T-helper 1 cell treated with Interleukin-12 subunit alpha and Interleukin-12 subunit beta and Interleukin-4 antibody, amounts not matched to agents 30 μg/mL and 1 μg/mL, for 36 hours (primary cell): ENCODE measurements around the gene OTOP3.

Source experiments
- H3K27ac Mint-ChIP-seq: one replicate; pipeline ENCODE4 v1.8.0; 2021; ENCODE audit warnings: mild to moderate bottlenecking, mixed read lengths
- H3K27me3 Mint-ChIP-seq: one replicate; pipeline ENCODE4 v1.8.0; 2021; ENCODE audit warnings: low read depth, mixed read lengths
- H3K36me3 Mint-ChIP-seq: one replicate; pipeline ENCODE4 v1.8.0; 2021; ENCODE audit warnings: low read depth, mixed read lengths
- H3K4me1 Mint-ChIP-seq: one replicate; pipeline ENCODE4 v1.8.0; 2021; ENCODE audit warnings: low read depth, mixed read lengths
- H3K4me3 Mint-ChIP-seq: one replicate; pipeline ENCODE4 v1.8.0; 2021; ENCODE audit warnings: mild to moderate bottlenecking, moderate library complexity, mixed read lengths
- H3K9me3 Mint-ChIP-seq: one replicate; pipeline ENCODE4 v1.8.0; 2021; ENCODE audit warnings: mixed read lengths

The OTOP3 gene

DNA sequence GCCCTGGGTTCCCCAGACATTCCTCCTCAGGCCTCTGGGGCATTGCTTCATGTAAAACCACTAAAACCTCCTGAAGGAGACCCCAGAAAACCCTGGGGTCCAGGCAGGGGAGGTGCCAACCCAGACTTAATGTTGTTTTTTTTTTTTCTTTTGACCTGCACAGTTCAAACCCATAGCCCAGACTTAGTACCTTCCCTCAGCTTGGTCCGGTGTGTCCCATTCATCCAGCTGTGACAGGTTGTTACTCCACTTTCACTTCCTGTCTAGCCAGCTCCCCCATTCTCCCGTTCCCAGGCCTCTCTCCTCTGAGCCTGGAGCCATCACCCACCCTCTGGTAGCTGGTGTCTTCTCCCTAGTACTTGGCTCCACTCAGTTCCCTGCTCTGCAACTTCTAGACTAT lies 56.5 kb downstream of the OTOP3 start:
- Mint-ChIP-seq H3K27me3 (peaks cover 29% of the 10 kb centered on the region), H3K4me1 (peaks cover 10% of the 10 kb centered on the region), H3K27ac (no peak overlapping the region), H3K36me3 (no peaks in the 10 kb centered on the region), H3K9me3 (no peaks in the 10 kb centered on the region), H3K4me3 (no peak overlapping the region)

DNA sequence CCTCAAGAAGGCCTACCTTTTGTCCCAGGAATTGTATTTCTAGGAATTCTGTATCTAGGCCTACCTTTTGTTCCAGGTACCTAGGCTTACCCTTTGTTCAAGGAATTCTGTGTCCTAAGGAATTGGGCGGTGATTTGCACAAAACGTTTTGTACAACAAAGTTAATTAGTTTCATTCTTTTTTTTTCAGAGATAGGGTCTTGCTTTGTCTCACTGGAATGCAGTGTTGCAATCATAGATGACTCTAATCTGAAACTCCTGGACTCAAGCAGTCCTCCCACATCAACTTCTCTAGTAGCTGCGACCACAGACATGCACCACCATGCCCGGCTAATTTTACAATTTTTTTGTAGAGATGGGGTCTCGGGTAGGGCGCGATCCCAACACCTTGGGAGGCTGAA lies 58.7 kb downstream of the OTOP3 start:
- Mint-ChIP-seq H3K4me3 (no peak overlapping the region), H3K4me1 (peaks cover 4% of the 10 kb centered on the region), H3K27me3 (peaks cover 16% of the 10 kb centered on the region), H3K27ac (no peak overlapping the region), H3K9me3 (no peaks in the 10 kb centered on the region), H3K36me3 (no peaks in the 10 kb centered on the region)

DNA sequence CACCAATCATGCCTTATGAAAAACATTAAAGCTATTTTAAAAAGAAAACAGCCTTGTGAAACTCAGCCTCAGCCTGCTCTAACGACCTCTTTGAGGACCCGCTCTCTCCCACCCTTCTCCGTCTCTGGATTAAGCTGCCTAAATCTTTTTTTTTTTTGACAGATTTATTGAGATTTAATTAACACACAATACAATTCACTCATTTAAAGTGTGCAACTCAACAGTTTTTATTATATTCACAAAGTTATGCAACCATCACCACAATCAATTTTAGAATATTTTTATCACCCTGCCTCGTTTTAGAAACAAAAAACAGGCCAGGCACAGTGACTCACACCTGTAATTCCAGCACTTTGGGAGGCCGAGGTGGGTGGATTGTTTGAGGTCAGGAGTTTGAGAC lies 60.1 kb downstream of the OTOP3 start:
- Mint-ChIP-seq H3K27me3 (peaks cover 10% of the 10 kb centered on the region), H3K4me3 (no peak overlapping the region), H3K9me3 (no peaks in the 10 kb centered on the region), H3K27ac (no peak overlapping the region), H3K36me3 (no peaks in the 10 kb centered on the region), H3K4me1 (peaks cover 4% of the 10 kb centered on the region)

DNA sequence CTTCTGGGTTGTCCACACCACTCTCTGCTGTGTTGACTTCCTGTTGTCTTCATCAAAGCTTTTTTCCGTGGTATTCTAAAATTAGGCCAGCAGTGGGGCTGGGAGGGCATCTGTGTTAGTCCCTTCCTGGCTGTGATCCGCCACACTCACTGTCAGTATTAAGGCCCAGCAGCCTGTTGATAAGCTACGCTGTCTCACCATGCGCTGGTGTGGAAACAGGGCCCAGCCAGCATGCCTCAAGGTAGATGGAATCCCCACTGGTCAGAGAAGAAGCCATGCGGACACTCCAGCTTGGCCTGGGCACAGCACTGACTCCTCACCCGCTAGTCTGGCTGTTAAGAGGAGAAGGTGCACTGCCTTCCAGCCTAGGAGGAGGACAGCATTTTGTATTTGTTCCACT lies 63.1 kb downstream of the OTOP3 start:
- Mint-ChIP-seq H3K4me3 (no peak overlapping the region), H3K4me1 (peaks cover 4% of the 10 kb centered on the region), H3K9me3 (no peaks in the 10 kb centered on the region), H3K36me3 (no peaks in the 10 kb centered on the region), H3K27me3 (no peaks in the 10 kb centered on the region), H3K27ac (no peak overlapping the region)

DNA sequence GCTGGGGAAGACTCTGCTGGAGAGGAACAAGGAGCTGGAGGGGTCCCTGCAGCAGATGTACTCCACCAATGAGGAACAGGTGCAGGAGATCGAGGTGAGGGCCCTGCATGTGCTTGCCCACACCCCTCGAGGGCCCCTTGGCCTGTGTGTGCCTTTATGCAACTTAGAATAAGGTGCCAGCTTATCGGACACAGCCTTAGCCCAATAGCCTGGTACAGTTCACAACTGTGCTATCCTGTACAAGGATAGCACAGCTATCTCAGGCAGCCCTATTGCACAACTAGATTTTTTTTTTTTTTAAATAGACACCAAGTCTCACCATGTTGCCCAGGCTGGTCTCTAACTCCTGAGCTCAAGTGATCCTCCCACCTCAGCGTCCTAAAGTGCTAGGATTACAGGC lies 63.8 kb downstream of the OTOP3 start:
- no peaks in the 10 kb centered on the region for H3K27me3 Mint-ChIP-seq
- peaks cover 4% of the 10 kb centered on the region for H3K4me1 Mint-ChIP-seq
- H3K27ac Mint-ChIP-seq: no peak overlapping the region
- no peaks in the 10 kb centered on the region for H3K36me3 Mint-ChIP-seq
- no peak overlapping the region for H3K4me3 Mint-ChIP-seq
- no peaks in the 10 kb centered on the region for H3K9me3 Mint-ChIP-seq
